HG02981 (cell line): ENCODE data around the gene POPDC3.
"Not testable (repeated sequence)": the region's sequence is repeated elsewhere in the genome, so short reads cannot be mapped to it uniquely, and the experiment has no call there.

Source experiments
- ATAC-seq: cut with Tn5 transposase; IDR thresholded peaks from one replicate; pipeline ENCODE4 v1.9.1; 2021; ENCODE audit warnings: mild to moderate bottlenecking, moderate library complexity; ENCODE audit not compliant: unreplicated experiment

Gene POPDC3

DNA sequence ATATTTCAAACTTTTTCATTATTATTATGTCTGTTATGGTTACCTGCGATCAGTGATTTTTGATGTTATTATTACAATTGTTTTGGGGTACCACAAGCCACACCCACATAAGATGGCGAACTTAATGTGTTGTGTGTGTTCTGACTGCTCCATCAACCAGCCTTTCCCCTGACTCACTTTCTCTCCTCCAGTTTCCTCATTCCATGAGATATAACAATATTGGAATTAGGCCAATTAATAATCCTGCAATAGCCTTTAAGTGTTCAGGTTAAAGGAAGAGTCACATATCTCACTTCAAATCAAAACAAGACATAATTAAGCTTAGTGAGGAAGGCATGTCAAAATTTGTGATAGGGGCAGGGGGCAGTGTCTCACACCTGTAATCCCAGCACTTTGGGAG is 16.3 kb upstream of the POPDC3 start:
- ATAC-seq: no peak

DNA sequence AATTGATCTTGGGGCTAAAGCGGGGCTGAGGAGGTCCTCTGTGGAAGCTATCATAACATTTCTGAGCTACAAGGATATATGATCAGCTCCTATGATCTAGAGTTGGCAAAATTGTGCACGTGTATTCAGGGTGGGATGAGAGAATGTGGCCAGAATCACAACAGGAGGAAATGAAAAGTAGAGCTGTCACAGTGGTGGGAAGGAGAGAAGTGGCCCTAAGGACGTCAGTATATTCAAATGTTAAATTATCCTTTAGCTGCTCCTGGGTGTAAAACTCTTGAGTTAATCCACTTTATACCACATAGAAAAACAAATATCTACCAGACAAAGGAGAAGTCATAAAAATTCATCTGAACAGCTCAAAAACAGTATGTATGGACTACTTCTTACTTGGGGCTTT is 14.8 kb upstream of the POPDC3 start:
- no peak for ATAC-seq

GRCh38 chr6:105194106-105194505 is 14.3 kb upstream of the POPDC3 start:
- no peak for ATAC-seq

GRCh38 chr6:105193647-105194046 is 13.8 kb upstream of the POPDC3 start:
- ATAC-seq: no peak

DNA sequence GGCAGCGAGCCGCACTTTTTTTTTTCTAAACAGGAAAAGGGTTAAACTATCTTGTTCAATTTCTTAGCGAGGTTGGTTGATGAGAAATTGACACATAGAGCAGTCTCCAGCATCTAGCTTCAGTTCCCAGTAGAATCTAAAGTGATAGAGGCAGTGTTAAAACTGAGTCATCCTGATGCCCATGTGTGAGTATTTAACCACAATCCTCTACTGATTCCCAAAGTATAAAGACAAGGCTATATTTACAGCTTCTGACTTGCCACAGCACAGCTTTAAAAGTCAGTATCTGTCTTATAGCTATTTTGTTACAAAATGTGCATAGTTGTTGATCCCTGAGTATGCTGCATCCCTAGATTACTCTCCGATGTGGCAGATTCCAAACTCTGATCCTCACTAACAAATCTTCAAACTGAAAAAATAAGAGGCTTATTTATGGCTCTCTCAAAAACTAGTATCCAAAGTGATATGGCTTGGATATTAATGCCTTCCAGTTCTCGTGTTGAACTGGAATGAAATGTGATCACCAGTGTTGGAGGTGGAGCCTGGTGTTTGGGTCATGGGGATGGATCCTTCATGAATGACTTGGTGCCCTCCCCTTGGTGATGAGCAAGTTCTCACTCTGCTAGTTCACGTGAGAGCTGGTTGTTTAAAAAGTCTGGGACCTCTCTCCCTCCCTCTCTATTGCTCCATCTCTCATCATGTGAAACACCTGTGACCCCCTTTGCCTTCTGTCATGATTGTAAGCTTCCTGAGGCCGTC is 13.1 kb upstream of the POPDC3 start:
- ATAC-seq: no peak

DNA sequence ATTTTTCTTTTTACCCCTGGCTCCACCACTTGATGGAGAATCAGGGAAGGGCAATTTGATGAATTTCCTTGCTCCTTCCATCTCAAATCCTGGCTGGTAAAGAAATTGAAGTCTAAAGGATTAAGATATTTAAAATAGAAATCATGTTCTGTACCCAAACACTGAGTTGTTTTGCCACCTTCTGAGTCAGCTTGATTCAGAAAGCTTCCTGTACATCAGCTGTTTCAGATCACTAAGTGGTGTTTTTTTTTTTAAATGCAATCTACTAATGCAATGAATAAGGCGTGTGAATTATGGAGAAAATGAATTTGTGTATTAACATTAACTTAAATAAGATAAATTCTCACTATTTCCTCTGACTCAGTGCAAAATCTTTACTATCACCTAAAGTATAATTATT is 11.5 kb upstream of the POPDC3 start:
- no peak for ATAC-seq

GRCh38 chr6:105189026-105189820 is 9.4 kb upstream of the POPDC3 start:
- no peak for ATAC-seq

DNA sequence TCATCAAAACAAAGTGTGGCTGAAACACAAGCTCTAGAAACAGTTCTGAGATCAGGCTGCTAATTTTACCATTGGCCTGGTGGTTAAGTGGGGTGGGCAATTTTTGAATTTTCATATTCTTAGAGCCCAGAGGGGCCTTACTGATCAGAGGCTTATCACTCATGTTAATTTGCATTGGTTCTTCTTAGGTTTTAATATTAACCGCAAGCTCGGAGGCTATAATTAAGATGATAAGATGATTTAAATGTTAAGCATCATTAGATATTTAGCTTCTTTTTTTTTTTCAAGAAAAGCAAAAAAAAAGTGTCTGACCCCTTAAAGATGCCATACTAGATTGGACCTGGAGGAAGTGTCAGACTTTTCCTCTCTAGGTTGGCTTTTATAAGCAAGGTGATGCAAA is 8.4 kb upstream of the POPDC3 start:
- no peak for ATAC-seq

GRCh38 chr6:105186576-105186975 is 6.8 kb upstream of the POPDC3 start:
- no peak for ATAC-seq

DNA sequence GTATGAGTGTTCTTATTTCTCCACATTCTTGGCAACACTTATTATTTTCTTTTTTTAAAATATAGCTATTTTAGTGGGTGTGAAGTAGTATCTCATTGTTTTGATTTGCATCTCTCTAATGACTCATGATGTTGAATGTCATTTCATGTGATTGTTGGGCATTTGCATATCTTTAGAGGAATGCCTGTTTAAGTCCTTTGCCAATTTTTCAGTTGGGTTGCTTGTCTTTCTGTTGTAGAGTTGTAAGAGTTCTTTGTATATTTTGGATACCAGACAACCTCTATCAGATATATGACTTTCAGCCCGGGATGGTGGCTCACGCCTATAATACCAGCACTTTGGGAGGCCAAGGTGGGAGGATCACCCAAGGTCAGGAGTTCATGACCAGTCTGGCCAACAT is 5.1 kb upstream of the POPDC3 start:
- ATAC-seq: no peak

GRCh38 chr6:105181981-105182515 is 2.2 kb upstream of the POPDC3 start:
- no peak for ATAC-seq

DNA sequence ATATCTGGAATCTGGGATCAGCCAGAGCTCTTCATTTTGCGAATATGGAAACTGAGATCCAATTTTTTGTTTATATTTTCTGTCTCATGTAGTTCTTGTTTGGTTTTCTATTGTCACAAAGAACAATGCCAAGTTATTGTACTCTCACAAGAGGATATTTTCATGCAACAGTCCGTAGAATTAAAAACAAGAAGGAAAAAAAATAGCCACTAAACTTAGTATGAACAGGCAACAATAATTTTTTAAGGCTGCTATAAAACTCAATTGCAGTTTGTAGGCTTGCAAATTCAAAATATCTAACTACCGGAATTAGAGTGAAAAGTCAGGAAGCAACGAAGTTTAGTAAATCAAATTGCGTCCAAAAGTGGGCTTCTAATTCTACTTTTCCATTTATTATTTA is 1.2 kb downstream of the POPDC3 start:
- ATAC-seq: no peak

- no peak for ATAC-seq
These were observed 1.7 kb downstream of the POPDC3 start for GRCh38 chr6:105178110-105178509.

- no peak for ATAC-seq
These were observed 2.3 kb downstream of the POPDC3 start for GRCh38 chr6:105177556-105177955.

DNA sequence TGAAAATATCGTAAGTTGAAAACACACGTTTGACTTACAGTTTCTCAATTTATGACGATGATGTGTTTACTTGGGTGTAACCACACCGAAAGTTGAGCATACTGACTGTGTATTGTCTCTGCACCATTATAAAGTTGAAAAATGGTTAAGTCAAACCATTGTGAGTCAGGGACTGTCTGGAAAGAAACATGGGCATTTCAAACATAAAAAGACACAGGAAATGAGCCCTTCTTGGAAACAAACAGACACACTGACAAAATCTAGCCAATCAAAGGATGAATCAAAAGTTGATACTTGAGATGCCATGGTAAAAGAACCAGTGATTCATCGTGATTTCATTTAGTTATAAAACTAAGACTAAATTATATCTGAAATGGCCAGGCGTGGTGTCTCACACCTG is 5.3 kb downstream of the POPDC3 start:
- no peak for ATAC-seq

DNA sequence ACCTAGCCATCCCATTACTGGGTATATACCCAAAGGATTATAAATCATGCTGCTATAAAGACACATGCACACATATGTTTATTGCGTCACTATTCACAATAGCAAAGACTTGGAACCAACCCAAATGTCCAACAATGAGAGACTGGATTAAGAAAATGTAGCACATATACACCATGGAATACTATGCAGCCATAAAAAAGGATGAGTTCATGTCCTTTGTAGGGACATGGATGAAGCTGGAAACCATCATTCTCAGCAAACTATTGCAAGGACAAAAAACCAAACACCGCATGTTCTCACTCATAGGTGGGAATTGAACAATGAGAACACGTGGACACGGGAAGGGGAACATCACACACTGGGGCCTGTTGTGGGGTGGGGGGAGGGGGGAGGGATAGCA is 7.3 kb downstream of the POPDC3 start:
- not testable (repeated sequence) for ATAC-seq

GRCh38 chr6:105170059-105170458 is 9.8 kb downstream of the POPDC3 start:
- no peak for ATAC-seq

DNA sequence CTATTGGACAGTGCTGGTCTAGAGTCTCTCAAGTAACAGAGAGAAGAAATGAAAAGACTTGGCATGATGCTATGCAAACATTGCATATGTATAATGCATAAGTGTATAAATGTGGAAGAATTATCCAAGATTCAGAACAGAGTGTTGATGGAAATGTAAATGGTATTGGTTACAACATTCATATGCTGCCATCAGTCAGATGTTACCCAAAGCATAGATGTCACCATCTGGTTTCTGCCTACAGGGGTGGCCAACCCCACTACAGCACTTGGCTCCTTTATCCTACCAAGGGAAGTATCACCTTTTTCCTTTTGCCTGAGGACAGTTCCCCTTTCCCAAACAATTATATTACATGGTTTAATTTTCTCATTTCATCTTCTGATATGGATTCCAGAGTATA is 11.9 kb downstream of the POPDC3 start:
- ATAC-seq: no peak

GRCh38 chr6:105164418-105164817 is 15.4 kb downstream of the POPDC3 start:
- no peak for ATAC-seq

GRCh38 chr6:105163183-105163582 is 16.6 kb downstream of the POPDC3 start:
- ATAC-seq: no peak

DNA sequence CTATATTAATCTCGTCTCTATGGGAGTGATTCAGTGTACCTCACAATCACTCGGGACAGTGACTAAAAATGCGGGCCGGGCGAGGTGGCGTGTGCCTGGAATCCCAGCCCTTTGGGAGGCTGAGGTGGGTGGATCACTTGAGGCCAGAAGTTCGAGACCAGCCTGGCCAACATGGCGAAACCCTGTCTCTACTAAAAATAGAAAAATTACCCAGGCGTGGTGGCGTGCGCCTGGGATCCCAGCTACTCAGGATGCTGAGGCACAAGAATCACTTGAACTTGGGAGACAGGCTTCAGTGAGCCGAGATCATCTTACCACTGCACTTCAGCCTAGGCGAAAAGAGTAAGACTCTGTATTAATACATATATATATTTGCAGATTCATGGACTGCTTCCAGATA is 17.4 kb downstream of the POPDC3 start:
- no peak for ATAC-seq

DNA sequence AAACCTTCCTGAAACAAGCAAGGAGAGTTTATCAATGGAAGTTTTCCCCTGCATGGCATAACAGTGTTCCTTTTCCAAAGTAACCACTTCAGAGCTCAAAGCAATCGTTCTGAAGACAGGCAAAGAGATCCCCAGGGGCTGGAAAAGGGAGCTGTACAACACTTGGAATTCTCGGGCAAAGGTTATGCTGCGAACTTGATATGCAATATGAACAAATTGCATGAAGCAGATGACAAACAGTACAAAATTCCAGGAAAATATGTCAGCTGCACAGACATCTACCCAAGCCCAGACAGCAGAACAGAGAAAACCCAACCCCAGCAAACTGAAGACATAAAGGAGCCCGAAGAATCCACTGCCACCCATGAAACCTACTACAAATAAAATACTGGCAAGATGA is 18.4 kb downstream of the POPDC3 start:
- no peak for ATAC-seq
